A204.1 (cell line): Measurements from ENCODE around the gene TNIP1.

Experiments
- FAIRE-seq: peaks from 2 replicates; lab custom pipeline; 2012; peaks lifted over from hg19 to GRCh38; lab: Jason Lieb, UNC

Gene TNIP1, protein sequence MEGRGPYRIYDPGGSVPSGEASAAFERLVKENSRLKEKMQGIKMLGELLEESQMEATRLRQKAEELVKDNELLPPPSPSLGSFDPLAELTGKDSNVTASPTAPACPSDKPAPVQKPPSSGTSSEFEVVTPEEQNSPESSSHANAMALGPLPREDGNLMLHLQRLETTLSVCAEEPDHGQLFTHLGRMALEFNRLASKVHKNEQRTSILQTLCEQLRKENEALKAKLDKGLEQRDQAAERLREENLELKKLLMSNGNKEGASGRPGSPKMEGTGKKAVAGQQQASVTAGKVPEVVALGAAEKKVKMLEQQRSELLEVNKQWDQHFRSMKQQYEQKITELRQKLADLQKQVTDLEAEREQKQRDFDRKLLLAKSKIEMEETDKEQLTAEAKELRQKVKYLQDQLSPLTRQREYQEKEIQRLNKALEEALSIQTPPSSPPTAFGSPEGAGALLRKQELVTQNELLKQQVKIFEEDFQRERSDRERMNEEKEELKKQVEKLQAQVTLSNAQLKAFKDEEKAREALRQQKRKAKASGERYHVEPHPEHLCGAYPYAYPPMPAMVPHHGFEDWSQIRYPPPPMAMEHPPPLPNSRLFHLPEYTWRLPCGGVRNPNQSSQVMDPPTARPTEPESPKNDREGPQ

DNA sequence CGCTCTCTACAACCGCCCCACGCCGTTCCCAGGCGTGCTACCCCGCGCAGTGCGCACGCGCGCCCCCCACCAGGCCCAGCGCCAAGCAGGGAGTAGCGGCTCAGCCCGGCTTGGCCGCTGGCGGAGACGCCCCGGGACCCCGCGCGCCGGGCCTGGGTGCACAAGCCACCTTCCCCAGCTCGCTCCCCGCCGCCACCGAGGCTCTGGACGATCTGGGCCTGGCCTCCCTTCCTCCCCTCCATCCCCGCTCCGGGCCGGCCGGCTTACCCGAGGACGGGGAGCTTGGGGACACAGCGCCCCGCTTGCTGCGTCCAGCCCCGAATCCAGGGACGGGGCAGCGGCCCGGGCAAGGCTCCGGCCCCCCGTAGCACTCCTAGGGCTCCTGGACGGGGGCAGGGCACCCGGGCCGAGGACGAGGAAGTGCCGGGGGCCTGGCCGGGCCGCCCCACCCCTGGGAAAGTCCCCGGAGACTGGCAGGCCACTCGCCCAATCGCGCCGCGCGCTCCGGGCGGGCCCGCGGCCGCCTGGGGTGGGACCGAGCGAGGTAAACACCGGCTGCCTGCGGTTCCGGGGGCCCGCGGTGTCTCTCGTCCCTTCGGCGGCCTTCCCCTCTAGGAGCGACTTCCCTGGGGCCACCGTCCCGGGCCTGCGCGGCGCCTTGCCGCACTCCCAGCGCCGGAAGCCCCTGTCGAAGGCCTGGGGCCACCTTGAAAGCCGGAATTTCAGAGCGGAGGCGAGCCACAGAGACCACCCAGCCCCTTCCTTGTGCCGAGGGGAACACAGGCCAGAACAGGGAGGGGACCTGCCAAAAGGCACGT lies at the start of gene TNIP1:
TNIP1 (minus strand) TSS at position 422 of the 818 bp plus-strand sequence. CDS start 15,939 bp downstream, outside the sequence.
- FAIRE-seq: no peak

DNA sequence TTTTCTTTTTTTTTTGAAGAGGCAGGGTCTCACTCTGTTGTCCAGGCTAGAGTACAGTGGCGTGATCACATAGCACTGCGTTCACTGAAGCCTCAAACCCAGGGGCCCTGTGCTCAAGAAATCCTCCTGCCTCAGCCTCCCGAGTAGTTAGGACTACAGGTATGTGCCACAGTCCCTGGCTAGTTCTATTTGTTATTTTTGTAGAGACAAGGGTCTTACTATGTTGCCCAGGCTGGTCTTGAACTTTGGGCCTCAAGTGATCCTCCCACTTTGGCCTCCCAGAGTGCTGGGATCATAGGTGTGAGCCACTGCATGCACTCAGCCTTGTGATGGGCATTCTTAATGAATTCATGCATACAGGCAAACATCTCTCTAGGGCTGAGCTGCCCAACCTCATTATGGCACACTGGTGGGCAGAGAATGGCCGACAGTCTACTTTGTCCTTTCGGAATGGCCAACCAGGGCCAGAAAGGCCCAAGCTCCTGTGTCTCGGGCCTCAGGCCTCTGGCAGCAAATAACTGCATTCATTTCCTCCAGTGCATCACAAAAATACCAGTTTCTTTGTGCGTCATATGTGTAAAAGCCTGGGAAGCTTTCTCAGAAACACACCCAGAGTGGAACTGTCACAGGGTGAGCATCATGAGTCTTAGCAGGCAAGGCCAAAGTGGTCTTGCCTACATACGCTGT lies 49.5 kb upstream of the TNIP1 start:
- FAIRE-seq: no peak

DNA sequence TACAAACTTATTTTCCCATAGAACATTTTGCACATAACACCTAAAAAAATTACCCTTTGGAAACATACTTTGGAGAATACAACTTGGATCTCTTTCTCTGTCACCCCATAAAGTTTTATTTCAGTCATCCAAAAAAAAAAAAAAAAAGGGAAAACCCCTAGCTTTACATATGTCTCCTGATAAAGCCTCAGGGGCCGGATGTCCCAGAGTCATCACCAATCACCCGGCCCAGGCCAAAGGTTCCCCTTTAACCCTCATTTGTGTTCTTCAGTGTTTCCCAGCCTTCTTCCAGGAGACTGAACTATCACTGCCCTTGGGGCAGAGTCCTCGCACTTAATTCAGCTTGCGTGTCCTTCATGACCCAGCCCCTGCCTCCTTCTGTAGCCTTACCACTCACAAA lies 48.0 kb upstream of the TNIP1 start:
- FAIRE-seq: no peak

DNA sequence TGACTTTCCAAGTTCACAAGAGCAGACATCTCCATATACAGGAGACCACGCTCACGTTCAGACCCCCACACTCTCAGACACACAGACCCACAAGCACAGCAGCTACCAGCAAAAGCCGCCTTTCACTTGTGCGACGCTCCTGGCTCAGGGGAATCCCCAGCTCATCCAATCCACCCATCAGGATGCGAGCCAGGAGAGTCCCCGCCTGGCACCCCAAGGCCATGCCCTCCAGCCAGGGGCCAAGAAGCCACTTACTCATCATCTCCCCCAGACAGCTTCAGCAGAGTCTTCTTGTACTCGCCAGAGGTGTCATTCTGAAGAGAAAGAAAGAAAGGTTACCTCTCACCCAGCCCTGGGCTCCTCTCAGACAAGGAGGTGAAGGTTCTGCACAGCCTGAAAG lies 47.1 kb upstream of the TNIP1 start:
- no peak for FAIRE-seq

DNA sequence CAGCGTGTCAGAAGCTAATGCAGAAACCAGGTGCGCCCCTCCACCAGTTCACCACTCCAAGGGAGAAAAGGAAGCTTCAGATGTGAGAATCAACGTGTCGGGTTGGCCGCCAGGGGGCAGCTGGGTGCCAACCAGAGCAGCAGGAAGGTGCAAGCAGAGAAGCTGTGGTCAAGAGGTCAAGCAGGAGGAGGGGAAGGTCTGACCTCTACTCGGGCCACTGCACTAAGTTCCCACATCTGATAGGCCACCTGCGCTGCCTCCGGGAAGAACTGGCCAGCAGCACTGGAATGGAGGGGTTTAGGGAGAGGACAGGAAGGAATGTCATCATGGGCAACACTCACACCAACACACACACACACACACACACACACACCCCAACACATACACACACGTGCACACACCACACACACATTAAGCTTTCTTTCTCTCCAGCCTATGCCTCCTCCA lies 45.4 kb upstream of the TNIP1 start:
- FAIRE-seq: no peak

DNA sequence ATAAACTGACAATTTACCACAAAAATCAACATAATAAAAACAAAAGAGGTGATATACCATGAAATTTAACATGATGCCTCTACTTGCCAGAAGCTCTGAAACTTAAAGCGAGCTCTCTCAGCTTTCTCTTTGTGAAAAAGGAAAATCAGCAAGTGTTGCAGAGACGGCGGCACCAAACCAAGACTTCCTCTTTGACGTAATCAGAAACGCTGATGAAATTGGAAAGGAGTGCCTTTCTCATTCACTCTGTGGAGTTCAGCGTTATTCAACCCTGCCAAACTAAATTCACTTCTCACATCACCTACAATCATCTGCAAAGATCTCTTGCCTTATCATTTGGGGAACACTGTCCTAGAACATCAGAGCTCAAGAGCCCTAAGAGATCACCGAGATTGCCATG lies 44.6 kb upstream of the TNIP1 start:
- FAIRE-seq: no peak

DNA sequence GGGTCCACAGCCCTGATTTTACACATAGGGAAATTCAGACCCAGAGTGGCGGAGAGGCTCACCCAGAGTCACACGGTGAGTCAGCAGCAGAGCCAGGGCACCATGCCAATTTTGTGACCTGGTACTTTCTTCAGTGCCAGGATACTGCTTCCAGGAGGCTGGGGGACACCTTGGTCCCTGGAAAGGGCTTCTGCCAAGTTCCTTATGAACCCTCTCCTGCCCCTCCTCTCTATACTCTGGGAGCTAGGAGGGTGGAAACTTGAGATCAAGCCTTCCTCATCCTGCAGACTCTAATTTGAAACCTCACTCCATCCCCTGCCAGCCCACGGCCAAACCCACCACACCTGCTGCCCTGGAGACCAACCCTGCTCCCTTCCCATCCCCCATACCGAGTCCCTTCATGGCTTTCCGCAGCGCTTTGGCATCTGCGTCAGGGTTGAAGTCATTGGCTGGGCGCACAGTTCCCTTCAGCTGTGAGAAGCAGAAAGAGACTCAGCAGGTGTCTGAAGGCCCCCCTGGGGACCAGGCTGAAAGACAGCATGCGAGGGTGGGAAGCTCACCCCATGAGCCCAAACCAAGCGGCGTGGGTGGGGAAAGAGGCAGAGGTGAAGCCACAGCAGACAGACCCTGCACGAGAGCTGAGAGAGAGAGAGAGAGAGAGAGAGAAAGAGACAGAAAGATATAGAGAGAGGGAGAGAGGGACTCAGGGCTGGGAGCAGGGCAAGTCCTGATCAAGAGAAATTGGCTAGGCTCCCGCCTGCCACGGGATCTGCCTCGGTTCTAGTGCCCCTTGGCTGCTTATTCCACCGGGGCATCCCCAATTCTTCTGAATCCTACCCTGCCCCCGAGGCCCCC lies 43.3 kb upstream of the TNIP1 start:
- FAIRE-seq: no peak

DNA sequence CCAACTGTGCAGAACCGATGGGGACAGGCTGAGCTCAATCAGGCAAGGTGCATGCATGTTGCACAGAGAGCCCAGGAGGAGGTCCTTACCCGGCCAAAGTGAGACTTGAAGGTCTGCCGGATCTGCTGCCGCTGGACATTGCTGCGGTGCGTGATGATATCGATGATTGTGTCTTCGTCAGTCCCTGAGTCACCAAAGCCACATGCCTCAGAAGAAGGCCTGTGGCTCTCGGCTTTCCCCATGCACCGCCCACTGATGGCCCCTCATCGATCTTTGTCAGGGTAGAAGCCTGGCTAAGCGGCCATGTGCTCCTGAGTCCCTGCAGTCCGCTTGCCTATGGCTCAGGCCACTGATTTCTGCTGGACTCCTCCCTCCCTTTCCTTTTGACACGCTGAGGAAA lies 42.0 kb upstream of the TNIP1 start:
- no peak for FAIRE-seq

DNA sequence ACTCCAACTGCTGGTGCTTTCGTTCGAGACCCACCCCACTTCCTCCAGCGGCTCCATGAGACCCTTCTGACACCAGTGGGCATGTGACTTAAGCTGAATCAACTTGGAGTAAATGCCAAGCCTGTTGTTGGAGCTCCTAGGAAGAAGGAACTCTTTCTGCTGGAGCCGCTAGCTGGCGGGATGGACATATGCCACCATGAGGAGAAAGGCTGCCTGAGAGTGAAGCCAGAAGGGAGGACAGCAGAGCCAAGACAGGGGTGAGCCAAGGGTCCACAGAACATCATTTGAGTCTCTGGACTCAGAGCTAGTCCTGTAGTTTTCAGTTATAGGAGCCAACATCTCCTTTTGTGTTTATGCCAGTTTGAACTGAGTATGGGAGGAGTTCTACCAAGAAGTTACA lies 40.8 kb upstream of the TNIP1 start:
- FAIRE-seq: no peak

DNA sequence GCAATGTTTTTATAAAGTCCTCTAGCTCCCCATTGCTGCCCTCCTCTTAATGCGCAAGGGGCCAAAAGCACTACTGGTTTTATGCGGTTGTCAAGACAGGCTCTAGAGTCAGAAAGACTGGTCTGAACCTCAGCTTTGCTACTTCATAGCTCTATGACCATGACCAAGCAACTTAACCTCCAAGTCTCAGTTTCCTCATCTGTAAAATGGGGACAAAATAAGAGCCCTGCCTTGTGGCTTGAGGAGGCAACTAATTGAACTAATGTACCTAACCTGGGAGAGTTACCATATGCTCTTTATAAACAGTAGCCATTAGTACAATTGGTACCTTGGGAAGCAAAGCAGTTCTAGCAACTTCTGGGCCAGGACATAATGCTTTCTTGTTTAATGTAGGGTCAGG lies 40.3 kb upstream of the TNIP1 start:
- FAIRE-seq: no peak

DNA sequence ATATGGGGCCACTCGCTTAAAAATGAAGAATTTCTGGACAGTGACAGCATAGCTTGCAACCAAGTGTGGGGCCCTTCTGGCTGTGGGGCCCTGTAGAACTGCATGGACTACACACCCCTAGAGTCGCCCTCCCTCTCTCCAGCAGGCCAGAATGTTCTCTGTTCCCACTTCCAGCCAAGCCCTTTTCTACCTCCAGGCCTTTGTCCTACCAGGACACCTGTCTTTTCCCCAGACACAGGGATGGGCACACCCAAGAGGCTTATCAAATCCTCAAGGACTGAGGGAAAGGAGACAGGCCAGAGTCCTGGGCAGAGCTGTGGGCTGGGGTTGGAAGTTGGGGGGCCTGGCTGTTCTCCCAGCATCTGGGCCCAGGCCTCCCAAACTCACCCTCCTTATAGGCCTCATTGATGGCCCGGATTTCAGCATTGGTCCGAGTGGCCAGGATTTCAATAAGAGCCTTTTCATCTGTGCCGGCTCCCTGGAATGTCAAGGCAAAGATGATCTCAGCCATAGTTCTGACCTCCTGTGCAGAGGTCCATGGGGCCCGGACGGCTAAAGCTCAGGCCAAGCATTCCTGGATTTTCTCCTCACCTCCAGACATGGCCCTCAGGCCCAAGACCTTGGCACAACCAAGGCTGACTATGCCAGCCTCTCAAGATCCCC lies 38.2 kb upstream of the TNIP1 start:
- no peak for FAIRE-seq

DNA sequence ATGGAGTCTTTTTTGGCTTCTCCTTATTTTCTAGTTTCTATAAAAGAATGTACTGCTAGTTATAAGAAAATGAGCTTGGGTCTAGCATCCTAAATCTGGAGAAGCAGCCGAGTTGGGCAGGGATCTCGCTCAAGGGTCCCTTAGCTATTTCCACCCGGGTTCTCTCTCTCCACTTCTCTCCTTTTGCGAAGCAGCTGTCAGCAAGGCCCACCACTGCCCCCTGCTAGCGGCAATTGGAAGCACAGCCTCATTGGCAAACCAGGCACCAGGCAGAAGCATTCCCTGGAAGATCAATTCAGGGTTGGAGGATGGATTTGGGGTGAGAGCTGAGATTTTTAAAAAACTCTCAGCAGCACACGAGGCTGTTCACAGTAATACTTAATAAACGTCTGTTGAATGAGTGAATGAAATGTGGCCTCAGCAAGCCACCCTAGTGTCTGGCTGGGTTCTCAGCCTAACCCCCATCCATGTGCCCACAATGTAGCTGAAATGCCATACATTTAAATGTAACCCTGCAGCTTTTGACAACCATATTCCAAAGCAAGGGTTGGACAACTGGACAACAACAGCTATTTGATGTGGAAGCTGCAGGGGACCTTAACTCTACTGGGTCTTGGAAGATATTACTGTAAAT lies 34.6 kb upstream of the TNIP1 start:
- no peak for FAIRE-seq

DNA sequence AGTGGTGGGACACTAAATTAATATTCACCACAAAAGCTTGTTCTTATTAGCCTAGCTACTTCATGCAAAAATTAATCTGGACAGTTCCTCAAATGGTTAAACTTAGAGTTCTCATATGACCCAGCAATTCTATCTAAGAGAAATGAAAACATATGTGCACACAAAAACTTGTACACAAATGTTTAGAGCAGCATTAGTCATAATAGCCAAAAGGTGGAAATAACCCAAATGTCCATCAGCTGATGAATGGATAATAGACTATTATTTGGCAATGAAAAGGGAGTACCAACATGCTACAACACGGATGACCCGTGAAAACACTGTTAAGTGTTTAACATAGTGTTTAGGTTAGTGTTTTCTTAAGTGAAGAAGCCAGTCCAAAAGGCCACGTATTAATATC lies 32.8 kb upstream of the TNIP1 start:
- FAIRE-seq: no peak

DNA sequence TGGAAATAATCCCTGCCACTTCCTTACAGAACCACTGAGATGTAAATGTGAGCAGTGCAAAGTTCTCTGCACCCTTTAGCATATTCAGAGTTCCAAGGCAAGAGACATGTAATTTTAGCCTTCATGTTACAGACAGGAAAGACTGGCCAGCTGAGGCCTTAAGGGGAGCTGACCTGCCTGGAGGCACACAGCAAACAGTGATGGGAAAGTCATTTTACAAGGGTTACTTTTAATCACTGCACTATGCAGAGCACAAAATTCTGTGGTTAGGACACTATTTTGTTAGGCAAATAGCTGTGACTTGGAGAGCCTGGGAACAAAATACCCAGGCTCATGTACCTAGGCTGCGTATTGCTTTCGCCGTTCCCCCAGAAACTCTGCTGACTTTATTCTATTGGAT lies 30.2 kb upstream of the TNIP1 start:
- no peak for FAIRE-seq

DNA sequence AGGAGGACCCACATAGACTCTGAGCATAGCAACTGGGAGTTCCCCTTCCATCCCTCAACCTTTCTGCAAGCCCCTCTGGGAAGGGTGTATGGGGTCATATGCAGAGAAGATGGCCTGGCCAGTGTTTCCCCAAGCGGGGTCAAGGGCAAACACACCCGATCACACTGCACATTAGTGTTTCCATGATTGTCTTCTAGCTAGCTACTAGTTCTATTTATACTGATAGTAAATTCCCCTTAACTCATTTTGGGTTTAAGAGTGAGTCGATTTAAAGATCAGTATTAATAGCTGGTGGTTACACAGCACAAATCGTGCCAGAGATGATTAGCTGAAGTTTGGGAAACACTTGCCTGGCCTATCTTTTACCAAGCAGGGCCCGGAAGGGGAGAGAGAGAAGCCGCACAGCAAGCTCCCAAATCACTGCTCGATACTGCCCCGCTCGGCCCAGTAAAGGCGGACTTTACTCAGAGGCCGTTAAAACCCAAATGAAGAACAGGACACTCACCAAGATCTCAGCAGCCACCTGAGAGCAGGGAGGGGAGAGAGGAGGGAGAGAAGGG lies 29.4 kb upstream of the TNIP1 start:
- FAIRE-seq: no peak

DNA sequence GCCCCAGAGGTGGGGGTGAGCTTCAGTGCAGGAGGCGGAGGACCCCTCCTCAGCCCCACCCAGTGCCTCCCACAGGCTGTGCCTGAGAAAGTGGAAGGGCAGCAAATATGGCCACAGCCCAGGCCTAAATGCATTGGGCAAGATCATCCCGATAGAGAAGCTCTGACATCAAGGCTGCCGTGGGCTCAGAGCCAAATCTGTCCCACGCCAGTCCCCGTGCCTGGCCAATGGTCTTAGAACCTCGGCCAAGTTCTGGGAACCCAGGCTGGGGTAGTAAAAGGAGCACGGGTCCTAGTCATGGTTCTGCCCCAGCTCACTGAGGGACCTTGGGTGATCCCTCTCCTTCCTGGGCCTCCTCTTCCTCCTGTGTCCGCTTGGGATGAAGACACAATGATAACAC lies 27.7 kb upstream of the TNIP1 start:
- FAIRE-seq: no peak

DNA sequence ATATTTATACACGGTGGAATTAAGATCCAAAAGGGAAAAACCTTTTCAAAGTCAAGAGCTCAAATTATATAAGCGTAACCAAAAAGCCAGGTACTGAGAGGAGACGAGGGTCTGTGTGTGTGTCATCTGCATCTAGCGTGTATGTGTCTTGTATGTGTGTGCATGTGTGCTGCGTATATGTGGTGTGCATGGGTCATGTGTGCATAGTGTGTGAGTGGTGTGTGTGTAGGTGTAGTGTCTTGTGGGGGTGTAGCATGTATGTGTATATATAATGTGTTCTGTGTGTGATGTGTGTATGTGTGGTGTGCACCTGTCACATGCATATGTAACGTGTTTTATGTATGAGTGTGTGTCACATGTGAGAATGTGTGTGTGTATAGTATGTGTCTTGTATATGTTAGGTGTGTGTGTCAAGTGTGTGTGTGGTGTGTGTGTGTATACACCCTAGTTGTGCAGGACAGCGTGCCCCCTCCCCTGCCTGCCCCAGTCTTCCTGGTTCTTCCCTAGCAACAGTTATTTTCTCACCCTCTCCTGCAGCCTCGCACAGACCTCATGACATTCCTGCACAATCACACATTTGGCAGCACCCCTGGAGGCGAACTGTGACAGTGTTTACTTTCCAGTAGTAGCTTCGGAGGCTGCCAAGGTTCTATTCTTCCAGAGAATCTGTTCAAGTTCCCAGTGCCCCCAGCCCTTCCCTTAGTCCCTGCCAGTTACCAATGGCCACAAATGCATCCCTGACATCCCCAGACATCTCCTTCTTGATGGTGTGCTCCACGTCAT lies 27.1 kb upstream of the TNIP1 start:
- FAIRE-seq: no peak

DNA sequence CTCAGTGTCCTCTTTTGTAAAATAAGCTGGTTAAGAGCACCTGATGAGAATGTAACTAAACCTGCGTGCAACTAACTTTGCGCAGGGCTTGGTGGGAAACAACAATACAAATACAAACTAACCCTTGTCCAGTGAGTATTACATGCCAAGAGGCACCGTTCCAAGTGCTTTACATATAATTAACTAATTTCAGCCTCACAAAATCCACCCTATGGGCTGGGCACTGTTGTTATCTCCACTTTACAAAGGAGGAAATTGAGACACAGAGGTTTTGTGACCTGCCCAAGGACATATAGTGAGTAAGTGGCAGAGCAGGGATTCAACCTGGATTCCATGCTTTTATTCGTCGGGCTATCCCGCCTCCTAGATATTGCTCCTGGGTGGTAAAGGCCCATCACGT lies 26.2 kb upstream of the TNIP1 start:
- FAIRE-seq: no peak

DNA sequence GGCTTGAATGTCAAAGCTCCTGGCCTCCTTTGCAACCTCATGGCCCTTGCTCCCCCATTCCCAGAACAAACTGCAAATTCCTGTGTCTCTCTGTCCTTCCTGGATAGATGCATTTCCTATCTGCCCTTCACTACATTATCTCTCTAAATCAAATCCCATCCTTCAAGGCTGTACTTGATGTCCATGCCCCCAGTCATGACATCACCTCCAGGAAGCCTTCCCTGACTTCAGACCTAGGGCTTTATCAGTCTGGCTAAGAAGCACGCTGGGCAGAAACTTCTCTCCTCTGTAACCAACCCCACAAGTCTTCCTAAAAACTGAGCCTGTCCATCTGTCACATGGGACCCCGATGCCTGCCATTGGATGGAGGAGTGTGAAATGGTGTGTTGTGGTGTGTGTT lies 25.7 kb upstream of the TNIP1 start:
- no peak for FAIRE-seq
